Hematopoietic multipotent progenitor cell treated with erythropoietin and hydrocortisone succinate and interleukin-3 and kit ligand, for 4 days (in vitro differentiated cells): Measurements from ENCODE around the gene MT1G.
A peak's percentile ranks its signal among the peaks of the same experiment; 100 is the strongest.

Experiments used
- DNase-seq: peaks from one replicate; pipeline ENCODE4 v3.0.0-alpha.2; 2015

Gene MT1G

DNA sequence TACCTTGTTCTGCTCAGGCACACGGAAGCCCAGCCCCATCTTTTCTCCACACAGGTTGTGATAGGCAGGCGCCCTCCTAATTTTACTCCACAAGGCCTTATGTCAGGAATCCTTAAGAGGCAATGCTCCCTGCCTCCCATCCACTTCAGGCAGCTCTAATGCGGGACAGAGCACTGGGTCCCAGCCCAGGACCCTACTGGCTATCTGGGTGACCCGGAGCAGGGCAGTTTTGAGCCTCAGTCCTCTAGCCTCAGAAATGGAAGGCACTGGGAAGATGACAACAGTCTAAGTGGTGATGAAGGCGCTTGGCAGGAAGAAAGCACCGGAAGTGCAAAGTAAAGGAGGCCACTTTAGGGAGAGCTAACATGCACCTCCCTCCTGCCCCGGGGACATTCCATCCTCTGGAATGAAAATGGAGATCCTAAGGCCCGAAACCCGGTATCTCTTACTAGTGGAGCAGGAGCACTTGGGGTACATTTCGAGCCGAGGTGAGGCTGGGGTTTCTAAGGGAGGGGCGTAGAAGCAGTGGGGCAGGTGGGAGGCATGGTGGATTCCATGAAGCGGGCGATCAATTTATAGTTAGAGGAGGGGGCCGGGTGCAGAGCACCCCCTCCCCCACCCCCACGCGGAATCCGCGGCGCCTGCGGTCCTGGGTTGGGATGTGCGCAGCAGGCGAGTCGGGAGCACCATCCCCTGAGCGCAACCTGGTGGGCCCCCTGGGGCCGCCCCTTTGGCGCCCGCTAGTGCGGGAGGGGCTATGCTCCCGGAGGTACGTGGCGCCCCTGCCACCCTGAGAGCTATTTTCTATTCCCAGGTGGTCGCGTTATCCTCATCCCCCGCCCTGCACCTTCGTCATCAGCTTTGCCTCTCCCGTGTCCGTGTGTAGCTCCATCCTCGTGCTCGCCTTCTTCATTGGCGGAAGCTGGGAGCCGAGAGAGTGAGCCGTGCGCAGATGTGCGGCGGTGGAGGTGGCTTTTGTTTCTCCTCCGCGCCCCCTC, 5.2 kb downstream of the MT1G start:
- no peak for DNase-seq

DNA sequence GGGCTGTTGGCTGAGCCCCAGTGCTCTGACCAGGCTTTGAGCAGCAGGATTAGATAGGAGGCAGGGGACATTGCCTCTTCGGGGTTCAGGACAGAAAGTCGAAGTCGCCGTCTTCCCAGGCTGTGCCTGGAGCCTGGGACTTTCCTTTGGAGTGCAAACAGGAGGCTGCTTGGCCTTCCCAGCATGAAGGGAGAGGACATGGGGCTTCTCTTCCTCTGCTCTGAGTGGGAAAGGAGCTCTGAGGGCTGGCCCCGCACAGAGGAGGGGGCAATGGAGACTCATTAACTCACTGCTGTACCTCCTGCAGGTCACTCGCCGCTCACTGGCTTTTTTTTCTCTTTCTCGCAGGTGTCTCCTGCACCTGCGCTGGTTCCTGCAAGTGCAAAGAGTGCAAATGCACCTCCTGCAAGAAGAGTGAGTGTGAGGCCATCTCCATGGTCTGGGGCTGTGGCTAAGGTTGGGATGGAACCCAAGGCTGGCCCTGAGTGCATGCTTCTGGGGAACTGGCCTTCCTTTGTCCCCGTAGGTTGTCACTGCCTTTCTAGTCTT, 9.5 kb downstream of the MT1G start:
- no peak for DNase-seq

DNA sequence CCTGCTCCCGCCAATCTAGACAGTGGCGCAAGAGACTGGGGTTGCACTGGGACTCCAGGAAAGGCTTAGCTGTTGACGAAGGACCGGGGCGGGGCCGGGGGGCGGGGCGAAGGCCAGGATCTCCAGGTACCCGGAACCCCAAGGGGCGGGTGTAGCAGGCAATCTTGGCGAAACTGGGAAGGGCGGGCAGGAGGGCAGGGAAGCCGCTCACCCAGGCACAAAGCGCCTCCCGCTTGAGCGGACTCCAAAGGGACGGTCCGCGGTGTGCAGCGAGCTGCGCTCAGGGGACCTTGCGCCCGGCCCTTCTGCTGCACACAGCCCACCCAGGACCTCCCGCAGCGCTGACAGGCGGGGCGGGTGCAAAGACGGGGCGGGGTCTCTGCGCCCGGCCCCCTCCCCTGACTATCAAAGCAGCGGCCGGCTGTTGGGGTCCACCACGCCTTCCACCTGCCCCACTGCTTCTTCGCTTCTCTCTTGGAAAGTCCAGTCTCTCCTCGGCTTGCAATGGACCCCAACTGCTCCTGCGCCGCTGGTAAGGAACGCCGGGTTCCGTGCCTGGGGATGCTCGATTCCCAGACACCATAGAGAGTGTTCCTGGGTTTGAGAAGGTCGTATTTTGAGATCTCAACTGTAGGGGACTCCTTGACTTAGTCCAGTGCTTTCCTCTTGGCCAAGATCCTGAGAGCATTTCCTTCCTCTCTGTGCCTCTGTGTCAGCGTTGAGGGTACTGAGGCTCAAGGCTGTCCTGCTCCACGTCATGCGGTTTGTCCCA, 10.1 kb downstream of the MT1G start, which contains the start of gene MT1F:
TSS of gene MT1F (plus strand) at position 405 of the 772 bp plus-strand sequence. CDS start at position 505, 100 bp downstream.
- DNase-seq = peak; percentile 85

DNA sequence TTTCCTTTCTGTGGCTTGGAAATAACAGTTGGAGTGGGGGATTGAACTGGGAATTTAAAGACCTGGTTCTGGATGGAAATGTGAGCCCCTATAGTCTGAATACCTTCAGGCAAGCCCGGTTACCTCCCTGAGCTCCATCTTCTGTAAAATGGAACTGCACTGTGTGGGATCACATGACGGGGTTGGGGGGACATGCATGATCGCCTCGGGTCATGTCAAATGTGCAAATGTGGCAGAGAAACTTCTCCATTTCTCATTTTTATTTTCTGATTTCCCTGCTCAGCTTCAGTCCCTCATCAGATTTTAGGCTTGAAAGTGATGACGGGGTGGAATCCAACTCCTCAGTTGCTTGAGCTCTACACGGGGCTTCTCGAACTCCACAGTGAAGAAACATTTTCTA, 14.6 kb downstream of the MT1G start:
- DNase-seq = no peak

DNA sequence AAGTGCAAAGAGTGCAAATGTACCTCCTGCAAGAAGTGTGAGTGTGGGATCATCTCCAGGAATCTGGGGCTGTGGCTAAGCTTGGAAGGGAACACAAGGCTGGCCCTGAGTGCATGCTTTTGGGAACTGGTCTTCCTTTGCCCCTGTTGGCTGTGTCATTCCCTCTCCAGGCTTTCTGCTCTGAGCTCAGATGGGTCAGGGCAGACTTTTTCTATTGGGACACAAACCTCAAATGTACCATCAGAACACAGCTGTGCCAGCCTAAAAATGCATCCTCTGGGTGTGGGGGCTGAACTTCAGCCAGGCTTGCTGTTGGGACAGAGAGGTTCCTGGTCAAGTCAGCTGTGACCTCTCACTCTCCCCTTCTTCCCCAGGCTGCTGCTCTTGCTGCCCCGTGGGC, 15.3 kb downstream of the MT1G start:
- DNase-seq = no peak

DNA sequence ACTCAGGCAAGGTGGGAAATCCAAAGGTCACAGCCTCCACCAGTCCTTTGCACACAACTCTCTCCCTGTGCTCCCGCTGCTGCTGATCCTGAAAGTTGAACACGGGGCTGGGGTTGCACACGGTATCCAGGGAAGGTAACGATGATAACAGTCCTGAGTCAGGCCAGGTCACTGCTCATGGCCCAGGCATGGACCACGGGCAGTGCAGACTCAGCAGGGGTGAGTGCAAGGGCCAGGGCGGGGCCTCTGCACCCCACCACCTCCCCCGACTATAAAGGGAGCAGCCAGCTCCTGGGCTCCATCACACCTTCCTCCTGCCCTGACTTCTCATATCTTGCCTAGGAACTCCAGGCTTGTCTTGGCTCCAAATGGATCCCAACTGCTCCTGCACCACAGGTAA, 16.3 kb downstream of the MT1G start, which contains the start of gene MT1B:
TSS of gene MT1B (plus strand) at position 301 of the 400 bp plus-strand sequence. CDS start at position 369, 68 bp downstream.
- DNase-seq = no peak

DNA sequence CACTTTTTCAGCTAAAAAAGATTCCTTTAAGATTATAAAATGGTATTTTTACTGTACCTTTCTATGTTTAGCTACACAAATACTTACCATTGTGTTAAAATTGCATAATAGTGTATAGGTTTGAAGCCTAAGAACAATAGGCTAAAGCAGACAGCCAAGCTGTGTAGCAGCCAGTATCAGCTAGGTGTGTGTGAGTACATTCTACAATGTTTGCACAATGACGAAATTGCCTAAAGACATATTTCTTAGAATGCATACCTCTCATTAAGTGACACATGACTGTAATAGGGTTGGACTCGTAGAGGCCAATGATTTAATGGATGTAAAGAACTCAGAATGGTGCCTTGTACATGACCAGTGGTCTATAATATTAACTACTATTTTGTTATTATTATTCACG, 18.0 kb downstream of the MT1G start:
- no peak for DNase-seq

DNA sequence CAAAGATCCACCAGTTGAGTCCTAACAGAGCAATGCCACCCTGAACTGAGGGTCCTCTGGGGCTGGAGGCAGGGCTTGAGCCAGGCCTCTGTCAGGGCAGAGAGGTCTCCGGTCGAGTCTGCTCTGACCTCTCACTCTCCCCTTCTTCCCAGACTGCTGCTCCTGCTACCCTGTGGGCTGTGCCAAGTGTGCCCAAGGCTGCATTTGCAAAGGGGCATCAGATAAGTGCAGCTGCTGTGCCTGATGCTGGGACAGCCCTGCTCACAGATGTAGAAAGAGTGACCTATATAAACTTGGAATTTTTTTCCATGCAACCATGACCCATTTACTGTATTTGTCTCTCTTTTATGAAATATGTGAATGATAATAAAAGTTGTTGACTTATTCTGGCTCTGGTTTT, 18.6 kb downstream of the MT1G start:
- DNase-seq = no peak

DNA sequence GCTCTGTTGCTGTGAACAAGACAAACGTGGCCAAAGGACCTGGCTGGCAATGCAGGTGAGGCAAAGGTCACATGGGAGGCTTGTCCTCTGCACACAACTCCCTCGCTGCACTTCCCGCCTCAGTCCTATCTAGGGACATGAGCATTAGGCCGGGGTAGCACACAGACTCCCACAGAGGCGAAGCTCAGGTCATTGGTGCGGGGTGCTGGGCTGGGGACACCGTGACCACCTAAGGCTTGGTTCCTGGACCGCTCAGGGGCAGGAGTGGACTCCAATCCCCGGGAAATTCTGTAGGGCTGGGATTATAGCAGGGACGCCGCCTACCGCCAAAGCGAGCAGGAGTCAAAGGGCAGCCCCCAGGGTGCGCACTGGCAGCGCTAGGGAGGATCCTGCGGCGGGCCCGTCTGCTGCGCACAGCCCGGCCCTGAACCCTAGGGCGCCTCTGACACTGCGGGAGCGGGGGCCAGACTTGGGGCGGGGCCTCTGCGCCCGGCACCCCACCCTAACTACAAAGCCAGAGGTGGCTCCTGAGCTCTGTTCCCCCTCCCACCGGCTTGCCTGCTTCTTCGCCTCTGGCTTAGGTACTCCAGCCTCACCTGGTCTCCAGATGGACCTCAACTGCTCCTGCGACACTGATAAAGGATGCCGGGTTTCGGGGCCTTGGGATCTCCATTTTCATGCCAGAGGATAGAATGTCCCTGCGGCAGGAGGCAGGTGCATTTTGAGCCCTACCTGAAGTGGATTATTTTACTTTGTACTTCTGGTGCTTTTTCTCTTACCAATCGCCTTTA, 20.0 kb downstream of the MT1G start:
- DNase-seq = no peak

DNA sequence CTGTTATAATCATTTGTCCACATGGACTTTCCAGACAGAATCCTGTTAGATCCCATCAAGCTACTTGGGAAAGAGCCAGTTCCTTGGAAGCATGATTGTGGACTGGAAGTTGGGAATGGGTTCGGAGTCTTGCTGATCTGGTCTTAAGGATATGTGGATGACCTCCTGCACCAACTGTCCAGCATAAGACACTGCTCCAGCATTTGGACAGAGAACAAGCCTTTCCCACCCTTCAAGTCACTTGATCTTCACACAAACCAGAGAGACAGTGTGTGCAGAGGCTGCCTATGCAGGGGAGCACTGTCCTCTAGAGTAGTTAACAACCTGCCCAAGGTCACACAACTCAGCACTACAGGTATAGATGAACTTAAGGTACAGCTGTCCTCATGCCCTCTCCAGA, 22.0 kb downstream of the MT1G start:
- no peak for DNase-seq

DNA sequence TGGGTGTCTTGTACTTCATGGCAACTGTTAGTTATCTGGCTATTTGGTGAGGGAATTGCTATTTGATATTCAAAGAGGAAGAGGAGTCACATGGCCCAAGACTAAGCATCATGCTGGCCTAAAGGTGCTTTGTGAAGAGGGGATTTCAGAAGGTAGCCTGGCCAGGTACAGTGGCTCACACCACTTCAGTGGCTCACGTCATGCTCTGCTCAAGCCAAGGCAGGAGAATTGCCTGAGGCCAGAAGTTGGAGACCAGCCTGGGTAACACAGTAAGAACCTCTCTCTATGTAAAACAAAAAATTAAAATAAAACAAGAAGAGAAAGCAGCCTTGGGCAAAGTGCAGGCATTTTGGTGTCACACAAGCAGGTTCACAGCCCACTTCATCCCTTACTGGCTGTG, 22.6 kb downstream of the MT1G start:
- no peak for DNase-seq

DNA sequence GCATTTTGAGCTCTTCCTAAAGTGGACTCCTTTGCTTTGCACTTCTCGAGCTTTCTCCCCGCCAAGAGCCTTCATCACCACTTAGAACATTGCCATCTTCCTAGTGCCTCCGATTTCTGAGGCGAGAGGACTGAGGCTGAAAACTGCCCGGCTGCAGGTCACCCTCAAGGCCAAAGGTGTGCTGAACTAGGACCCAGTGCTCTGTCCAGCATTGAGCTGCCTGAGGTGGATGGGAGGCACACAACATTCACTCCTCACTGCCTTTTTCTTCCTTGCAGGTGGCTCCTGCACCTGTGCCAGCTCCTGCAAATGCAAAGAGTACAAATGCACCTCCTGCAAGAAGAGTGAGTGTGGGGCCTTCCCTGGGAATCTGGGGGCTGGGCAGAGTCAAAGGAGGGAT, 24.0 kb downstream of the MT1G start:
- DNase-seq = no peak

DNA sequence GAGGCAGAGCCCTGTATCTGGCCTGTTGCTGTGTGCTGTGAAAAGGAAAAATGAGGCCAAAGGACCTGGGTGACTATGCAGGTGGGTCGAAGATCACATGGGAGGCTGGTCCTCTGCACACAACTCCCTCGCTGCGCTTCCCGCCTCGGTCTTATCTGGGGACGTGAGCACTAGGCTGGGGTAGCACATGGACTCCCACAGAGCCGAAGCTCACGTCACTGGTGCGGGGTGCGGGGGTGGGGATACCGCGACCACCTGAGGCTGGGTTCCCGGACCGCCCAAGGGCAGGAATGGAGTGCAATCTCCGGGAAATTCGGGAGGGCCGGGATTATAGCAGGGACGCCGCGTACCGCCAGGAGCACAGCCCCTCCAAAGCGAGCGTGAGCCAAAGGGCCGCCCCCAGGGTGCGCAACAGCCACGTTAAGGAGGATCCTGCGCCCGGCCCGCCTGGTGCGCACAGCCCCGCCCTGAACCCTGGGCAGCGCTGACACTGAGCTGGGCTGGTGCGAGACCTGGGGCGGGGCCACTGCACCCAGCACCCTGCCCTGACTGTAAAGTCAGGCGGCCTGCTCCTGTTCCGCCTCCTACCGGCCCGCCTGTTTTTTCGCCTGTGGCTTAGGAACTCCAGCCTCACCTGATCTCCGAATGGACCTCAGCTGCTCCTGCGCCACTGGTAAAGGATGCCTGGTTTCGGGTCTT, 24.6 kb downstream of the MT1G start:
- DNase-seq = peak; percentile 80

DNA sequence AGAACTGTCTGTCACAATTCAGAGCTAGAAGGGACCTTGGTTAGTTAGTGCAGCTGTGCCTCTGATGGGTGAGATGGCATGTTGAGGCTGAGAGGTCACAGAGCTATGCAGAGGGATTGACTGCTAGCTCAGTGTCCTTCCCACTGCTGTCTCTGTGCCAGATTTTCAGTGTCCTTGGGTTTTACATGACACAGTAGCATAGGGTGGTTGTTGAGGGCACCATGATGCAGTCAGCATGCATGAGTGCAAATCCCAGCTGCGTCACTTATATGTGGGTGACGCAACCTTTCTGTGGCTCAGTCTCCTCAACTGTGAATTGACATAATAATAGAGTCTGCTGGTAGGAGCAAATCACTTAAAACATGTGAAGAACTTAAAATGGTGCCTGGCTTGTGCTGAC, 26.7 kb downstream of the MT1G start:
- no peak for DNase-seq

DNA sequence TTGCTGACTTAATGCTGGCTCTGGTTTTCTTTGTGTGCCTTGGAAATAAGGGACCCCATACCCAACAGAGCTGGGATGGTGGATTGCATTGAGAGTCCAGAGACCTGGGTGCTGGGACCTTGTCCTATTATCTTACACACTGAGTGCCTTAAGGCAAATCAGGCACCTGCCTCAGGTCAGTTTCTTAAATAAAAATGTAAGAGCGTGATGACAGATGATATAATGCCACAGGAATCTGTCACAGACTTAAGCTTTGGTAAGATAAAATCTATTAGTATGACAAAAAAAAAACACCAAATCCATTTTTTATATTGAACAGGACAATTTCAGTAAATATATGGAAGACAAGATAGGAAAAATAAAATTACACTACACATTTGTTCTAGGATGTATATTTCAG, 27.8 kb downstream of the MT1G start:
- no peak for DNase-seq

DNA sequence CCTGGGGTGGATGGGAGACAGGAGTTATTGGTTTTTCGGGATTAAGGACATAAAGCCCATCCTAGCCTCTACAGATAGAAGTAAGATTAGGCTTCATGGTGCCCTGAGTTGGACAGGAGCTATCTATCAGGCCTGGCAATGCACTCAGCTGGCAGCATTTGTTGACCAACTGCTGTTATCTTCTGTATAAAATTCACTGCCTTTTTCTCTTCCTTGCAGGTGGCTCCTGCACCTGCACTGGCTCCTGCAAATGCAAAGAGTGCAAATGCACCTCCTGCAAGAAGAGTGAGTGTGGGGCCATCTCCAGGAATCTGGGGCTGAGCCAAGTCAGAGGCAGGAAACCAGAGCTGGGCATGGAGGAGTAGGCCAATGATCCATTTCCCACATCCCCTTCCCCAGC, 28.8 kb downstream of the MT1G start:
- DNase-seq = no peak

DNA sequence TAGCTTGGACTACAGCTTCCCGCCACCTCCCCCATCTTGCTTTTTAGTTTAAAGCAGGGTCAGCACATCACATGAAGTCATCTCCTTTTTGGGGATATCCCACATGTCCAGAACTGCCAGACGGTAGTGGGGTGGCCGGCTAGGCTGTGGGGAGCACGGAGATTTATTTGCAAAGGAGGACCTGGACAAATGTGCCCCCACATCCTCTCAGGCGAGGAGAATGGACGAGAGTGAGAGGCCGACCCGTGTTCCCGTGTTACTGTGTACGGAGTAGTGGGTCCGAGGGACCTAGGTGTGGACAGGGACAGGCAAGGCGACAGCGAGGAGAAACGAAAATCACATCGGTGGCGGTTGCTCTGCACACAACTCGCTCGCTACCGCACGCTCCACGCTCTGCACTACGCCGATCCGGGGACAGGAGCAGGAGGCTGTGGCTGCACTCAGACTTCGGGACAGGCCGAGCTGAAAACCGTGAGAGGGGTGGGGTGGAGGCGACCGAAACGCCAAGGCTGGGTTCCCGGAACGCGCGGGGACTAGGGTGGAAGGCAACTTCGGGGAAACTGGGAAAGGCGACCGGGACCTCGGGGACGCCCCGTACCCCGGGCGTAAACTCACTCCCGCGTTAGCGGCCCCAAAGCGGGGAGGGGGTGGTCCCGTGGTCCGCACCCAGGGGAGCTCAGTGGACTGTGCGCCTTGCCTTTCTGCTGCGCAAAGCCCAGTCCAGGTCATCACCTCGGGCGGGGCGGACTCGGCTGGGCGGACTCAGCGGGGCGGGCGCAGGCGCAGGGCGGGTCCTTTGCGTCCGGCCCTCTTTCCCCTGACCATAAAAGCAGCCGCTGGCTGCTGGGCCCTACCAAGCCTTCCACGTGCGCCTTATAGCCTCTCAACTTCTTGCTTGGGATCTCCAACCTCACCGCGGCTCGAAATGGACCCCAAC, 29.8 kb downstream of the MT1G start, which contains the start of gene MT1A:
TSS of gene MT1A (plus strand) at position 853 of the 937 bp plus-strand sequence. CDS start at position 926, 73 bp downstream.
- DNase-seq = peak; percentile 20

DNA sequence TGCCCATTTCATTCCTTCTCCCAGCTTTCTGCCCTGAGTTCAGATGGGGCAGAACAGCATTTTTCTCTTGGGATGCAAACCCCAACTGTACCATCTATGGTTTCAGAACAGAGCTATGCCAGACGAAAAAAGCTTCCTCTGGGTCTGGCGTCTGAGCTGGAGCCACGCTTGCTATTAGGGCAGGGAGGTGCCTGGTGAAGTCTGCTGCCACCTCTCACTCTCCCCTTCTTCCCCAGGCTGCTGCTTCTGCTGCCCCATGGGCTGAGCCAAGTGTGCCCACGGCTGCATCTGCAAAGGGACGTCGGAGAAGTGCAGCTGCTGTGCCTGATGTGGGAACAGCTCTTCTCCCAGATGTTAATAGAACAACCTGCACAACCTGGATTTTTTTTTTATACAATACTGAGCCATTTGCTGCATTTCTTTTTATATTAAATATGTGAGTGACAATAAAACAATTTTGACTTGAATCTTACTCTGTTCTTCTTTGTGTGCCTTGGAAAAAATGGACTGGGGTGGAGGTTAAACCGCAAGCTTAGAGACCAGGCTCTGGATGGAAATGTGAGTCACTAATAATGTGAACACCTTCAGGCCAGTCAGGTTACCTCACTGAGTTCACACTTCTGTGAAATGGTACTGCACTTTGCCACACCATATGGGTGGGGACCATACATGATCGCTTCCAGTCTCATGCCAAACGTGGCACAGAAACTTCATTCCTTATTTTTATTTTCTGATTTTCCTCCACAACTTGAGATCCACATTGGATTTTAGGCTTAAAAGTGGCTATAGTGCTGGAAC, 31.1 kb downstream of the MT1G start:
- no peak for DNase-seq

DNA sequence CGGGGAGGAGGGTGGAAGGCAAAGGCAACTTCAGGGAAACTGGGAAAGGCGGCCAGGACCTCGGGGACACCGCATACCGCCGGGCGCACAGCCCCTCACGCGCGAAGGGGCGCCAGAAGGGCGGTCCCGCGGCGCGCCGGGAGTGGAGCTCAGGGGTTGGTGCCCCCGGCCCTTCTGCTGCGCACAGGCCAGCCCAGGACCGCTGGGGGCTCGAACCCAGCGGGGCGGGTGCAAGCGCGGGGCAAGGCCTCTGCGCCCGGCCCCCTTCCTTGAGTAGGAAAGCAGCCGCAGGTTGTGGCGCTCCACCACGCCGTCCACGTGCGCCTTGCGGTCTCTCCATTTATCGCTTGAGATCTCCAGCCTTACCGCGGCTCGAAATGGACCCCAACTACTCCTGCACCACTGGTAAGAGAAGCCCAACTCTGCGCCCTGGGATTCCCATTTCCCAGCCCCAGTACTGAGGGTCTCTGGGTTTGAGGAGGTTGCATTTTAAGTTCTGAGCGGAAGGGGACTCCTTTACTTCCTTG, 32.4 kb downstream of the MT1G start:
- peak; percentile 27 for DNase-seq
